Stimulated activated CD4-positive, alpha-beta T cell treated with anti-CD3 and anti-CD28 coated beads, TNF-alpha, amount 100 ng/mL, for 24 hours (primary cell): ENCODE measurements around the gene JPT1.
A peak's percentile ranks its signal among the peaks of the same experiment; 100 is the strongest.
"Not testable (repeated sequence)": the region's sequence is repeated elsewhere in the genome, so short reads cannot be mapped to it uniquely, and the experiment has no call there.

Source experiments
- DNase-seq, 3 experiments: peaks; one replicate each; pipeline ENCODE4 v3.0.0-alpha.2; 2020; ENCODE audit warnings: low read depth in 3 of 3

JPT1 gene

GRCh38 chr17:75154195-75155106 lies at the start of gene JPT1:
Gene JPT1, minus strand, starts transcription at chr17:75154512. Its CDS starts 115 bp downstream, at chr17:75154397.
- peak; percentile 96 to 99 (median 96) for DNase-seq

- DNase-seq, result no peak
Measured at GRCh38 chr17:75199886-75200618, 45.7 kb upstream of the JPT1 start.

- no peak for DNase-seq
Measured at GRCh38 chr17:75194879-75195278, 40.6 kb upstream of the JPT1 start.

GRCh38 chr17:75191584-75191983 lies 37.3 kb upstream of the JPT1 start:
- no peak for DNase-seq

- no peak for DNase-seq
Measured at GRCh38 chr17:75188614-75189013, 34.3 kb upstream of the JPT1 start.

- no peak for DNase-seq
Measured at GRCh38 chr17:75183999-75184884, 29.9 kb upstream of the JPT1 start.

GRCh38 chr17:75182569-75183436 lies 28.5 kb upstream of the JPT1 start, which contains the start of gene SUMO2:
Gene SUMO2, minus strand, starts transcription at chr17:75182959. Its CDS starts 125 bp downstream, at chr17:75182834.
- DNase-seq, result peak; percentile 88 to 97 (median 94)

GRCh38 chr17:75182319-75182568 lies 27.9 kb upstream of the JPT1 start:
- DNase-seq, result no peak

GRCh38 chr17:75181608-75182318 lies 27.5 kb upstream of the JPT1 start:
- DNase-seq, result peak; percentile 12 to 33 (median 29)

GRCh38 chr17:75181110-75181509 lies 26.8 kb upstream of the JPT1 start:
- no peak for DNase-seq

- DNase-seq, result no peak
Measured at GRCh38 chr17:75178453-75178852, 24.1 kb upstream of the JPT1 start.

- DNase-seq, result no peak
Measured at GRCh38 chr17:75176625-75177024, 22.3 kb upstream of the JPT1 start.

GRCh38 chr17:75174996-75175395 lies 20.7 kb upstream of the JPT1 start:
- DNase-seq, result no peak

GRCh38 chr17:75173526-75173925 lies 19.2 kb upstream of the JPT1 start:
- no peak for DNase-seq

- DNase-seq, result no peak
Measured at GRCh38 chr17:75168998-75169397, 14.7 kb upstream of the JPT1 start.

GRCh38 chr17:75164606-75165005 lies 10.3 kb upstream of the JPT1 start:
- not testable (repeated sequence) for DNase-seq

- DNase-seq, result no peak
Measured at GRCh38 chr17:75163074-75163473, 8.8 kb upstream of the JPT1 start.

- no peak for DNase-seq
Measured at GRCh38 chr17:75160211-75160610, 5.9 kb upstream of the JPT1 start.

GRCh38 chr17:75159196-75160031 lies 5.1 kb upstream of the JPT1 start:
- DNase-seq, result no peak
